SK-N-SH treated with all-trans-retinoic acid at 6 μM for 48 hours (cell line): ENCODE measurements around the gene SUN3.

ENCODE experiments used
- ATAC-seq: fragments of 200-7000 bp; cut with Tn5 transposase; 3 replicates; pipeline ENCODE4 v1.9.1; 2020; ENCODE audit warnings: mild to moderate bottlenecking, moderate library complexity
- ARNTL ChIP-seq: fragments of 450-650 bp; formaldehyde crosslinking; IDR thresholded peaks from 2 replicates; pipeline ENCODE4 v1.5.0; 2020; ENCODE audit warnings: low read depth, mild to moderate bottlenecking, moderate library complexity, borderline replicate concordance
- BACH2 ChIP-seq: fragments of 250-450 bp; sonication (Bioruptor Pico); IDR thresholded peaks from 2 replicates; pipeline ENCODE4 v1.9.0; 2021; ENCODE audit warnings: mild to moderate bottlenecking, borderline replicate concordance
- CREB5 ChIP-seq: fragments of 250-450 bp; sonication (Bioruptor Pico); IDR thresholded peaks from 2 replicates; pipeline ENCODE4 v1.5.1; 2020; ENCODE audit warnings: low read depth, mild to moderate bottlenecking, moderate library complexity
- ESRRG ChIP-seq: fragments of 250-450 bp; sonication (Bioruptor Pico); IDR thresholded peaks from 2 replicates; pipeline ENCODE4 v1.6.1; 2021; ENCODE audit warnings: mild to moderate bottlenecking
- GLIS3 ChIP-seq: fragments of 250-450 bp; sonication (Bioruptor Pico); IDR thresholded peaks from 2 replicates; pipeline ENCODE4 v1.5.0; 2020; ENCODE audit warnings: mild to moderate bottlenecking, moderate library complexity
- ISL1 ChIP-seq: fragments of 250-450 bp; sonication (Bioruptor Pico); IDR thresholded peaks from 2 replicates; pipeline ENCODE4 v2.1.2; 2022; ENCODE audit warnings: mild to moderate bottlenecking, moderate library complexity
- OSR1 ChIP-seq: fragments of 250-450 bp; sonication (Bioruptor Pico); IDR thresholded peaks from 2 replicates; pipeline ENCODE4 v1.8.0; 2022; ENCODE audit warnings: moderate library complexity, mild to moderate bottlenecking, inconsistent platforms
- PPARA ChIP-seq: fragments of 250-450 bp; sonication (Bioruptor Pico); IDR thresholded peaks from 2 replicates; pipeline ENCODE4 v1.5.0; 2020; ENCODE audit warnings: mild to moderate bottlenecking, borderline replicate concordance
- RARB ChIP-seq: fragments of 250-450 bp; sonication (Bioruptor Pico); IDR thresholded peaks from 2 replicates; pipeline ENCODE4 v1.8.0; 2021; ENCODE audit warnings: mild to moderate bottlenecking, moderate library complexity
- SNAI2 ChIP-seq: fragments of 250-450 bp; sonication (Bioruptor Pico); IDR thresholded peaks from 2 replicates; pipeline ENCODE4 v1.5.0; 2020; ENCODE audit warnings: mild to moderate bottlenecking, moderate library complexity
- TCF4 ChIP-seq: fragments of 250-450 bp; sonication (Bioruptor Pico); IDR thresholded peaks from 2 replicates; pipeline ENCODE4 v1.8.0; 2021; ENCODE audit warnings: mild to moderate bottlenecking, moderate library complexity, borderline replicate concordance
- TOX ChIP-seq: fragments of 250-450 bp; sonication (Bioruptor Pico); IDR thresholded peaks from 2 replicates; pipeline ENCODE4 v1.8.0; 2021; ENCODE audit warnings: mild to moderate bottlenecking, moderate library complexity, borderline replicate concordance
- ZC3H10 ChIP-seq: fragments of 250-450 bp; sonication (Bioruptor Pico); IDR thresholded peaks from 2 replicates; pipeline ENCODE4 v1.5.1; 2021; ENCODE audit warnings: mild to moderate bottlenecking, moderate library complexity
- ZFP3 ChIP-seq: fragments of 250-450 bp; sonication (Bioruptor Pico); IDR thresholded peaks from 2 replicates; pipeline ENCODE4 v1.5.0; 2020; ENCODE audit warnings: mild to moderate bottlenecking, moderate library complexity
- ZFP30 ChIP-seq: fragments of 450-650 bp; formaldehyde crosslinking; IDR thresholded peaks from 2 replicates; pipeline ENCODE4 v1.5.0; 2022; ENCODE audit warnings: mild to moderate bottlenecking, moderate library complexity
- ZNF565 ChIP-seq: fragments of 450-650 bp; formaldehyde crosslinking; conservative IDR thresholded peaks from 2 replicates; pipeline ENCODE4 v1.5.0; 2020; ENCODE audit warnings: low read depth, mild to moderate bottlenecking, moderate library complexity
- ZNF70 ChIP-seq: fragments of 450-650 bp; formaldehyde crosslinking; IDR thresholded peaks from 2 replicates; pipeline ENCODE4 v1.5.0; 2020; ENCODE audit warnings: mild to moderate bottlenecking, moderate library complexity
- ZNF8 ChIP-seq: fragments of 450-650 bp; formaldehyde crosslinking; IDR thresholded peaks from 2 replicates; pipeline ENCODE4 v1.5.0; 2020; ENCODE audit warnings: mild to moderate bottlenecking, moderate library complexity
- TF ChIP-seq, protein P1 (sequence below): fragments of 250-450 bp; sonication (Bioruptor Pico); IDR thresholded peaks from 2 replicates; pipeline ENCODE4 v1.8.0; 2021; ENCODE audit warnings: low read depth, mild to moderate bottlenecking, moderate library complexity, borderline replicate concordance
- TF ChIP-seq, protein P2 (sequence below): fragments of 250-450 bp; sonication (Bioruptor Pico); IDR thresholded peaks from 2 replicates; pipeline ENCODE4 v1.5.0; 2020; ENCODE audit warnings: mild to moderate bottlenecking, moderate library complexity
- TF ChIP-seq, protein P3 (sequence below): fragments of 250-450 bp; sonication (Bioruptor Pico); IDR thresholded peaks from 2 replicates; pipeline ENCODE4 v1.5.1; 2021; ENCODE audit warnings: mild to moderate bottlenecking, moderate library complexity

SUN3 gene

DNA sequence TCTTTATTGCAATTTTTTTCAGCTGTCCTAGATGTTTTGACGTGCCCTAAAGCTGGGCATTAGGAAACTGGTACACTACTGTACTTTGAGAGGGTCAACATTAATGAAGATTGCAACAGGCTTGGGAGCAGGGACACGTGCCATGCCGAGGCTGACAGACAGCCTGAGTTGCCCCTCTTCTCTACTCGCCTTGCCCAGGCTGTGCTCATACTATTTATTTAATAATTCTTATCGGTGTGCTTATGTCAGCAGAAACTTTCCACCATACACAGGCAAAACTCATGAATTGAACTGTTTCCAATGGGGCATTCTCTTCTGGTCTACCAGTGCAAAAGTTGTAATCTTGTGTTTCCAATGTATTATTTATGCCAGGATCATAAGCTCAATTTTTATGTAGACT lies 30.8 kb upstream of the SUN3 start:
- ATAC-seq = no peak

GRCh38 chr7:48058990-48059389 lies 30.1 kb upstream of the SUN3 start:
- TF ChIP-seq, protein P1, sequence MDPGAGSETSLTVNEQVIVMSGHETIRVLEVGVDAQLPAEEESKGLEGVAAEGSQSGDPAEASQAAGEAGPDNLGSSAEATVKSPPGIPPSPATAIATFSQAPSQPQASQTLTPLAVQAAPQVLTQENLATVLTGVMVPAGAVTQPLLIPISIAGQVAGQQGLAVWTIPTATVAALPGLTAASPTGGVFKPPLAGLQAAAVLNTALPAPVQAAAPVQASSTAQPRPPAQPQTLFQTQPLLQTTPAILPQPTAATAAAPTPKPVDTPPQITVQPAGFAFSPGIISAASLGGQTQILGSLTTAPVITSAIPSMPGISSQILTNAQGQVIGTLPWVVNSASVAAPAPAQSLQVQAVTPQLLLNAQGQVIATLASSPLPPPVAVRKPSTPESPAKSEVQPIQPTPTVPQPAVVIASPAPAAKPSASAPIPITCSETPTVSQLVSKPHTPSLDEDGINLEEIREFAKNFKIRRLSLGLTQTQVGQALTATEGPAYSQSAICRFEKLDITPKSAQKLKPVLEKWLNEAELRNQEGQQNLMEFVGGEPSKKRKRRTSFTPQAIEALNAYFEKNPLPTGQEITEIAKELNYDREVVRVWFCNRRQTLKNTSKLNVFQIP (CRISPR knock-in tag) = no peak
- TF ChIP-seq ISL1 (CRISPR knock-in tag) = no peak
- TF ChIP-seq TCF4 (CRISPR knock-in tag) = no peak
- TF ChIP-seq, protein P2, sequence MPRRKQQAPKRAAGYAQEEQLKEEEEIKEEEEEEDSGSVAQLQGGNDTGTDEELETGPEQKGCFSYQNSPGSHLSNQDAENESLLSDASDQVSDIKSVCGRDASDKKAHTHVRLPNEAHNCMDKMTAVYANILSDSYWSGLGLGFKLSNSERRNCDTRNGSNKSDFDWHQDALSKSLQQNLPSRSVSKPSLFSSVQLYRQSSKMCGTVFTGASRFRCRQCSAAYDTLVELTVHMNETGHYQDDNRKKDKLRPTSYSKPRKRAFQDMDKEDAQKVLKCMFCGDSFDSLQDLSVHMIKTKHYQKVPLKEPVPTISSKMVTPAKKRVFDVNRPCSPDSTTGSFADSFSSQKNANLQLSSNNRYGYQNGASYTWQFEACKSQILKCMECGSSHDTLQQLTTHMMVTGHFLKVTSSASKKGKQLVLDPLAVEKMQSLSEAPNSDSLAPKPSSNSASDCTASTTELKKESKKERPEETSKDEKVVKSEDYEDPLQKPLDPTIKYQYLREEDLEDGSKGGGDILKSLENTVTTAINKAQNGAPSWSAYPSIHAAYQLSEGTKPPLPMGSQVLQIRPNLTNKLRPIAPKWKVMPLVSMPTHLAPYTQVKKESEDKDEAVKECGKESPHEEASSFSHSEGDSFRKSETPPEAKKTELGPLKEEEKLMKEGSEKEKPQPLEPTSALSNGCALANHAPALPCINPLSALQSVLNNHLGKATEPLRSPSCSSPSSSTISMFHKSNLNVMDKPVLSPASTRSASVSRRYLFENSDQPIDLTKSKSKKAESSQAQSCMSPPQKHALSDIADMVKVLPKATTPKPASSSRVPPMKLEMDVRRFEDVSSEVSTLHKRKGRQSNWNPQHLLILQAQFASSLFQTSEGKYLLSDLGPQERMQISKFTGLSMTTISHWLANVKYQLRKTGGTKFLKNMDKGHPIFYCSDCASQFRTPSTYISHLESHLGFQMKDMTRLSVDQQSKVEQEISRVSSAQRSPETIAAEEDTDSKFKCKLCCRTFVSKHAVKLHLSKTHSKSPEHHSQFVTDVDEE (CRISPR knock-in tag) = no peak
- no peak for TF ChIP-seq ZFP3 (CRISPR knock-in tag)
- TF ChIP-seq ZNF8 (CRISPR knock-in tag) = no peak
- no peak for TF ChIP-seq GLIS3 (CRISPR knock-in tag)
- TF ChIP-seq ESRRG (CRISPR knock-in tag) = no peak
- TF ChIP-seq BACH2 (CRISPR knock-in tag) = no peak
- TF ChIP-seq, all 23 proteins: peak for 0
- no peak for ATAC-seq

More for the DNA sequence above, 30.8 kb upstream of the SUN3 start:
- TF ChIP-seq OSR1 (CRISPR knock-in tag) (no peak), BACH2 (CRISPR knock-in tag) (no peak), RARB (CRISPR knock-in tag) (no peak), ARNTL (CRISPR knock-in tag) (no peak), ISL1 (CRISPR knock-in tag) (no peak), ZFP30 (CRISPR knock-in tag) (no peak), ZFP3 (CRISPR knock-in tag) (no peak), CREB5 (CRISPR knock-in tag) (no peak), ZNF565 (no peak), PPARA (CRISPR knock-in tag) (no peak), ESRRG (CRISPR knock-in tag) (no peak), SNAI2 (no peak), TOX (no peak), ZNF8 (CRISPR knock-in tag) (no peak), ZC3H10 (CRISPR knock-in tag) (no peak), ZNF70 (CRISPR knock-in tag) (no peak)
- TF ChIP-seq, protein P3, sequence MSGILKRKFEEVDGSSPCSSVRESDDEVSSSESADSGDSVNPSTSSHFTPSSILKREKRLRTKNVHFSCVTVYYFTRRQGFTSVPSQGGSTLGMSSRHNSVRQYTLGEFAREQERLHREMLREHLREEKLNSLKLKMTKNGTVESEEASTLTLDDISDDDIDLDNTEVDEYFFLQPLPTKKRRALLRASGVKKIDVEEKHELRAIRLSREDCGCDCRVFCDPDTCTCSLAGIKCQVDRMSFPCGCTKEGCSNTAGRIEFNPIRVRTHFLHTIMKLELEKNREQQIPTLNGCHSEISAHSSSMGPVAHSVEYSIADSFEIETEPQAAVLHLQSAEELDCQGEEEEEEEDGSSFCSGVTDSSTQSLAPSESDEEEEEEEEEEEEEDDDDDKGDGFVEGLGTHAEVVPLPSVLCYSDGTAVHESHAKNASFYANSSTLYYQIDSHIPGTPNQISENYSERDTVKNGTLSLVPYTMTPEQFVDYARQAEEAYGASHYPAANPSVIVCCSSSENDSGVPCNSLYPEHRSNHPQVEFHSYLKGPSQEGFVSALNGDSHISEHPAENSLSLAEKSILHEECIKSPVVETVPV (CRISPR knock-in tag) = no peak
- TF ChIP-seq, protein P1 (CRISPR knock-in tag) = no peak
- TF ChIP-seq, protein P2 (CRISPR knock-in tag) = no peak
